Esophagus muscularis mucosa (tissue), 4 donors: Measurements from ENCODE around the gene INPP5A.

Source experiments
- EP300 ChIP-seq: sonication (generic); formaldehyde crosslinking; IDR thresholded peaks from one replicate; pipeline ENCODE4 v1.6.1; 2017; ENCODE audit warnings: antibody characterized with exemption
- POLR2A ChIP-seq: fragments of 450-650 bp; IDR thresholded peaks from one replicate; pipeline ENCODE4 v1.6.1; 2017; ENCODE audit warnings: antibody characterized with exemption, moderate library complexity, mild to moderate bottlenecking, low read depth
- POLR2AphosphoS5 ChIP-seq, 2 donors: sonication (generic); formaldehyde crosslinking; IDR thresholded peaks; one replicate each; pipeline ENCODE4 v1.6.1; 2017; ENCODE audit warnings: antibody characterized with exemption in 2 of 2
- TF ChIP-seq, protein P1 (sequence below), 3 experiments: fragments of 200-600 bp in 2 of 3; fragments of 450-650 bp in 1 of 3; sonication (generic) in 2 of 3; IDR thresholded peaks; one replicate each; pipeline ENCODE4 v1.5.1; 2017 to 2019; ENCODE audit warnings: antibody characterized with exemption in 3 of 3, mild to moderate bottlenecking in 2 of 3, moderate library complexity in 1 of 3

GRCh38 chr10:132699411-132700155 is 162.0 kb downstream of the INPP5A start:
- TF ChIP-seq, protein P1, sequence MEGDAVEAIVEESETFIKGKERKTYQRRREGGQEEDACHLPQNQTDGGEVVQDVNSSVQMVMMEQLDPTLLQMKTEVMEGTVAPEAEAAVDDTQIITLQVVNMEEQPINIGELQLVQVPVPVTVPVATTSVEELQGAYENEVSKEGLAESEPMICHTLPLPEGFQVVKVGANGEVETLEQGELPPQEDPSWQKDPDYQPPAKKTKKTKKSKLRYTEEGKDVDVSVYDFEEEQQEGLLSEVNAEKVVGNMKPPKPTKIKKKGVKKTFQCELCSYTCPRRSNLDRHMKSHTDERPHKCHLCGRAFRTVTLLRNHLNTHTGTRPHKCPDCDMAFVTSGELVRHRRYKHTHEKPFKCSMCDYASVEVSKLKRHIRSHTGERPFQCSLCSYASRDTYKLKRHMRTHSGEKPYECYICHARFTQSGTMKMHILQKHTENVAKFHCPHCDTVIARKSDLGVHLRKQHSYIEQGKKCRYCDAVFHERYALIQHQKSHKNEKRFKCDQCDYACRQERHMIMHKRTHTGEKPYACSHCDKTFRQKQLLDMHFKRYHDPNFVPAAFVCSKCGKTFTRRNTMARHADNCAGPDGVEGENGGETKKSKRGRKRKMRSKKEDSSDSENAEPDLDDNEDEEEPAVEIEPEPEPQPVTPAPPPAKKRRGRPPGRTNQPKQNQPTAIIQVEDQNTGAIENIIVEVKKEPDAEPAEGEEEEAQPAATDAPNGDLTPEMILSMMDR (IDR thresholded peaks at IDR 0.05), result no peak
- TF ChIP-seq POLR2A, result no peak
- TF ChIP-seq EP300, result no peak
- TF ChIP-seq POLR2AphosphoS5 (IDR thresholded peaks at IDR 0.05), result no peak
